Measurements from ENCODE around the gene BLMH.

Gene BLMH

GRCh38 chr17:30209930-30210329, 81.8 kb downstream of the BLMH start:
- Histone ChIP-seq H3K4me2 (ENCODE audit: low read depth, low read length) (no peak overlapping the region), H3K4me1 (ENCODE audit: low read length) (peaks cover 7% of the 10 kb centered on the region; the same call in 1 of the 2 replicates), H3K27ac (ENCODE audit: low read length) (no peak overlapping the region), H3K36me3 (replicated peaks; ENCODE audit: insufficient read depth, low read length) (no peaks in the 10 kb centered on the region), H3K4me3 (ENCODE audit: low read length) (no peak overlapping the region), H3K9me3 (replicated peaks; ENCODE audit: insufficient read depth, low read length) (no peaks in the 10 kb centered on the region), H3K9ac (ENCODE audit: low read length) (no peak overlapping the region), H3K27me3 (replicated peaks; ENCODE audit: insufficient read depth, low read length) (no peaks in the 10 kb centered on the region), H3F3A (ENCODE audit: insufficient read depth, low read length) (no peaks in the 10 kb centered on the region), H3K9me2 (replicated peaks; ENCODE audit: insufficient read depth, low read length) (no peaks in the 10 kb centered on the region), H4K20me1 (ENCODE audit: insufficient read depth, low read length) (no peaks in the 10 kb centered on the region), H3K79me2 (ENCODE audit: low read length) (no peaks in the 10 kb centered on the region), H2AFZ (ENCODE audit: low read length) (no peak overlapping the region)
- TF ChIP-seq EZH2 (optimal IDR thresholded peaks at IDR 0.05; ENCODE audit: low read depth, low read length) = no peak
- no peak for TF ChIP-seq CTCF (IDR thresholded peaks at IDR 0.05; ENCODE audit: low read length)
- TF ChIP-seq EZH2phosphoT487 (IDR thresholded peaks at IDR 0.05; ENCODE audit: low read length) = no peak
- no peak for DNase-seq

- Histone ChIP-seq H3K27ac (ENCODE audit: low read length) (no peak overlapping the region), H3K36me3 (replicated peaks; ENCODE audit: insufficient read depth, low read length) (no peaks in the 10 kb centered on the region), H3K4me1 (ENCODE audit: low read length) (peaks cover 7% of the 10 kb centered on the region; the same call in 1 of the 2 replicates), H3K9me3 (replicated peaks; ENCODE audit: insufficient read depth, low read length) (no peaks in the 10 kb centered on the region), H3K9me2 (replicated peaks; ENCODE audit: insufficient read depth, low read length) (no peaks in the 10 kb centered on the region), H4K20me1 (ENCODE audit: insufficient read depth, low read length) (no peaks in the 10 kb centered on the region), H3K27me3 (replicated peaks; ENCODE audit: insufficient read depth, low read length) (no peaks in the 10 kb centered on the region), H3K9ac (ENCODE audit: low read length) (no peak overlapping the region), H3K4me3 (ENCODE audit: low read length) (no peak overlapping the region), H3F3A (ENCODE audit: insufficient read depth, low read length) (no peaks in the 10 kb centered on the region), H3K79me2 (ENCODE audit: low read length) (no peaks in the 10 kb centered on the region), H2AFZ (ENCODE audit: low read length) (no peak overlapping the region), H3K4me2 (ENCODE audit: low read depth, low read length) (no peak overlapping the region)
- no peak for DNase-seq
- TF ChIP-seq EZH2 (optimal IDR thresholded peaks at IDR 0.05; ENCODE audit: low read depth, low read length) (no peak), CTCF (IDR thresholded peaks at IDR 0.05; ENCODE audit: low read length) (no peak), EZH2phosphoT487 (IDR thresholded peaks at IDR 0.05; ENCODE audit: low read length) (no peak)
Measured at GRCh38 chr17:30208214-30208613, 83.5 kb downstream of the BLMH start.

- H3K9ac ChIP-seq (ENCODE audit: low read length) = no peak overlapping the region
- H3K4me2 ChIP-seq (ENCODE audit: low read depth, low read length) = no peak overlapping the region
- H3K79me2 ChIP-seq (ENCODE audit: low read length) = no peaks in the 10 kb centered on the region
- no peaks in the 10 kb centered on the region for H3K9me2 ChIP-seq (replicated peaks; ENCODE audit: insufficient read depth, low read length)
- no peaks in the 10 kb centered on the region for H3K9me3 ChIP-seq (replicated peaks; ENCODE audit: insufficient read depth, low read length)
- no peak for DNase-seq
- no peaks in the 10 kb centered on the region for H4K20me1 ChIP-seq (ENCODE audit: insufficient read depth, low read length)
- no peaks in the 10 kb centered on the region for H3F3A ChIP-seq (ENCODE audit: insufficient read depth, low read length)
- H3K4me3 ChIP-seq (ENCODE audit: low read length) = no peak overlapping the region
- no peak overlapping the region for H2AFZ ChIP-seq (ENCODE audit: low read length)
- peaks cover 7% of the 10 kb centered on the region; the same call in 1 of the 2 replicates for H3K4me1 ChIP-seq (ENCODE audit: low read length)
- no peaks in the 10 kb centered on the region for H3K27me3 ChIP-seq (replicated peaks; ENCODE audit: insufficient read depth, low read length)
- no peak overlapping the region for H3K27ac ChIP-seq (ENCODE audit: low read length)
- no peak for TF ChIP-seq EZH2phosphoT487 (IDR thresholded peaks at IDR 0.05; ENCODE audit: low read length)
- TF ChIP-seq CTCF (IDR thresholded peaks at IDR 0.05; ENCODE audit: low read length) = no peak
- TF ChIP-seq EZH2 (optimal IDR thresholded peaks at IDR 0.05; ENCODE audit: low read depth, low read length) = no peak
- no peaks in the 10 kb centered on the region for H3K36me3 ChIP-seq (replicated peaks; ENCODE audit: insufficient read depth, low read length)
Measured at GRCh38 chr17:30207655-30208054, 84.1 kb downstream of the BLMH start.
